Neural cell (in vitro differentiated cells): ENCODE results near the gene NT5DC2.

Source experiments
- CTCF ChIP-seq: fragments of 450-650 bp; IDR thresholded peaks from 2 replicates; pipeline ENCODE4 v1.5.1; 2014; ENCODE audit warnings: antibody characterized with exemption, mild to moderate bottlenecking, moderate library complexity; ENCODE audit not compliant: poor library complexity, severe bottlenecking
- POLR2AphosphoS5 ChIP-seq: IDR thresholded peaks from 2 replicates; pipeline ENCODE4 v1.6.1; 2012

- TF ChIP-seq CTCF = no peak
- TF ChIP-seq POLR2AphosphoS5 = no peak
Measured at GRCh38 chr3:52529376-52530333, 4.0 kb downstream of the NT5DC2 start.
